Gastrocnemius medialis (tissue), 4 donors: ENCODE results near the gene VPS37C.

Experiments
- POLR2A ChIP-seq, 2 donors: fragments of 450-650 bp; IDR thresholded peaks; one replicate each; pipeline ENCODE4 v1.6.1; 2017; ENCODE audit warnings: antibody characterized with exemption in 2 of 2, mild to moderate bottlenecking in 2 of 2, moderate library complexity in 2 of 2
- TF ChIP-seq, protein P1 (sequence below), 5 experiments: fragments of 450-650 bp in 3 of 5; fragments of 200-600 bp in 2 of 5; sonication (generic) in 2 of 5; IDR thresholded peaks in 4 of 5; conservative IDR thresholded peaks in 1 of 5; 1 replicate in 4 of 5; 2 replicates in 1 of 5; pipeline ENCODE4 v1.5.1; 2016 to 2019; ENCODE audit warnings: antibody characterized with exemption in 5 of 5, mild to moderate bottlenecking in 3 of 5, moderate library complexity in 3 of 5

DNA sequence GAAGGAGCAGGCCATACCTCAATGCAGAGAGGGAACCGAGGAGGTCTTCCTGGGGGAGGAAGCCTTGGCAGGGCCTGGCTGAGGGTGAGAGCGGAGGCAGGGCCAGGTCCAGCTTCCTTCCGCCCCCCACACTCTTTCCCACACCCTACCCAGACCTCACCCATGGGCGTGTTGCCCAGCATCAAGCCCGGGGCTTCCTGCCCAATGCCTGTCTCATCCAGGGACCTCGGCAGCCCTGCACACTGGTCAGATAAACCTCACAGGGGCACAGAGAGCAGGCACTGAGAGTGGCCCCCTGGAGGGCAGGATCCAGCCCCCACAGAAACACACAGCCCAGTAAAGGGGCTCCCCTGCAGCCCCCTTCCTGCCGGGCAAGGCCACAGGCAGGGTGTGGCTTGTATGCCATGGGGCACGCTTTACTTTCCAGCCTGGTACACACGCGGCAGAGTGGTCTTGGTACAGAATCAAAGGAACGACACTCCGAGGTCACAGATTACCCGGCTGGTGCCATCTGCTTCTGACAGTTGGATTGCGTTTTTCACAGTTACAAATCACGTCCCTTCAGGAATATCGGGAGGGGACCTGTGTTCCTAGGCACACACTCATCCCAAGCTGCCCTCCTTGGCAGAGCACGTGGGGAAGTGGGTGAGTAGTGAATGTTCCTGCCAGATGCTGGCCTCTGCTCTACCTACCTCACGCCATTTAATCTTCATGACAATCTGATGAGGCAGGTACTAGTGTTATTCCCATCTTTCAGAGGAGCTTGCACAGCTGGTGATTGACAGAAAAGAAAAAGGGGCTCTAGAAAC lies 79.0 kb downstream of the VPS37C start:
- TF ChIP-seq, protein P1, sequence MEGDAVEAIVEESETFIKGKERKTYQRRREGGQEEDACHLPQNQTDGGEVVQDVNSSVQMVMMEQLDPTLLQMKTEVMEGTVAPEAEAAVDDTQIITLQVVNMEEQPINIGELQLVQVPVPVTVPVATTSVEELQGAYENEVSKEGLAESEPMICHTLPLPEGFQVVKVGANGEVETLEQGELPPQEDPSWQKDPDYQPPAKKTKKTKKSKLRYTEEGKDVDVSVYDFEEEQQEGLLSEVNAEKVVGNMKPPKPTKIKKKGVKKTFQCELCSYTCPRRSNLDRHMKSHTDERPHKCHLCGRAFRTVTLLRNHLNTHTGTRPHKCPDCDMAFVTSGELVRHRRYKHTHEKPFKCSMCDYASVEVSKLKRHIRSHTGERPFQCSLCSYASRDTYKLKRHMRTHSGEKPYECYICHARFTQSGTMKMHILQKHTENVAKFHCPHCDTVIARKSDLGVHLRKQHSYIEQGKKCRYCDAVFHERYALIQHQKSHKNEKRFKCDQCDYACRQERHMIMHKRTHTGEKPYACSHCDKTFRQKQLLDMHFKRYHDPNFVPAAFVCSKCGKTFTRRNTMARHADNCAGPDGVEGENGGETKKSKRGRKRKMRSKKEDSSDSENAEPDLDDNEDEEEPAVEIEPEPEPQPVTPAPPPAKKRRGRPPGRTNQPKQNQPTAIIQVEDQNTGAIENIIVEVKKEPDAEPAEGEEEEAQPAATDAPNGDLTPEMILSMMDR (IDR thresholded peaks at IDR 0.05 in 4 of 5, conservative IDR thresholded peaks at IDR 0.05 in 1 of 5) = no peak
- no peak for TF ChIP-seq POLR2A (IDR thresholded peaks at IDR 0.05)
